Natural killer cell (primary cell): ENCODE results near the gene MAP2K5. TPM values are rescaled to one million over a fixed set of nuclear protein-coding genes. Genes with fewer than 3 reads are reported as not detected.
A peak's percentile ranks its signal among the peaks of the same experiment; 100 is the strongest.

Source experiments
- ATAC-seq, 3 donors: fragments of 150-1000 bp in 2 of 3; fragments of 200-7000 bp in 1 of 3; cut with Tn5 transposase; 1 replicate in 1 of 3; 2 replicates in 2 of 3; pipeline ENCODE4 v1.10.0; 2021; ENCODE audit warnings: mild to moderate bottlenecking in 2 of 3, moderate library complexity in 2 of 3
- DNase-seq, 2 donors: peaks; one replicate each; pipeline versions ENCODE4 v3.0.0 to v3.0.0-alpha.2; 2013 to 2021; ENCODE audit warnings: mixed read lengths in 1 of 2
- H3K27ac ChIP-seq: one replicate; pipeline ENCODE4 v1.5.1; 2013; ENCODE audit warnings: mild to moderate bottlenecking, low read length
- H3K27me3 ChIP-seq: one replicate; pipeline ENCODE4 v1.6.1; 2013; ENCODE audit warnings: low read length; ENCODE audit not compliant: control insufficient read depth, insufficient read depth
- H3K36me3 ChIP-seq: one replicate; pipeline ENCODE4 v1.6.1; 2013; ENCODE audit warnings: low read length; ENCODE audit not compliant: control insufficient read depth, insufficient read depth
- H3K4me1 ChIP-seq: one replicate; pipeline ENCODE4 v1.6.1; 2013; ENCODE audit warnings: low read length; ENCODE audit not compliant: control insufficient read depth, insufficient read depth
- H3K4me3 ChIP-seq: one replicate; pipeline ENCODE4 v1.5.1; 2013; ENCODE audit warnings: low read length
- H3K9me3 ChIP-seq: one replicate; pipeline ENCODE4 v1.6.1; 2013; ENCODE audit warnings: low read length; ENCODE audit not compliant: control insufficient read depth, insufficient read depth
- H3K27ac Mint-ChIP-seq, 2 donors: one replicate each; pipeline ENCODE4 v1.8.0; 2022; ENCODE audit warnings: mild to moderate bottlenecking in 2 of 2, mixed read lengths in 2 of 2, moderate library complexity in 1 of 2
- H3K27me3 Mint-ChIP-seq, 2 donors: one replicate each; pipeline ENCODE4 v1.8.0; 2022; ENCODE audit warnings: low read depth in 2 of 2, mixed read lengths in 2 of 2
- H3K36me3 Mint-ChIP-seq: one replicate; pipeline ENCODE4 v1.8.0; 2022; ENCODE audit warnings: mixed read lengths
- H3K4me1 Mint-ChIP-seq, 2 donors: one replicate each; pipeline ENCODE4 v1.8.0; 2022; ENCODE audit warnings: mixed read lengths in 2 of 2
- H3K4me3 Mint-ChIP-seq: one replicate; pipeline ENCODE4 v1.8.0; 2022; ENCODE audit warnings: mild to moderate bottlenecking, moderate library complexity, mixed read lengths
- H3K9me3 Mint-ChIP-seq, 2 donors: one replicate each; pipeline ENCODE4 v1.8.0; 2022; ENCODE audit warnings: mixed read lengths in 2 of 2
- CTCF ChIP-seq: fragments of 200-600 bp; IDR thresholded peaks from one replicate; pipeline ENCODE4 v1.8.0; 2022; ENCODE audit warnings: antibody characterized with exemption
- WGBS: methylation state at CpG from one replicate; pipeline ENCODE4 v1.1.7; 2013; ENCODE audit warnings: missing lambda C conversion rate; ENCODE audit not compliant: insufficient coverage; 5-methylcytosine and 5-hydroxymethylcytosine counted together
- intact Hi-C: fragments of 100-400 bp; cut with micrococcal nuclease; formaldehyde crosslinking; loops from one replicate; pipeline ENCODE4 v1.14.2; 2022
- total RNA-seq, 4 donors: library from RNA; stranded (reverse); fragments of 120-200 nt in 1 of 4; gene quantifications; one replicate each; pipeline versions ENCODE4 v1.2.3 to v1.2.4, GENCODE V29; 2013 to 2022

Gene MAP2K5
- total RNA-seq, 3 donors from 2014 or later (not counting 1 experiment from before 2014, with no cell fraction given), result 25.6 to 32.6 (median 29.2) TPM

GRCh38 chr15:67820992-67821783, 278.7 kb downstream of the MAP2K5 start:
- H3K27ac Mint-ChIP-seq, result no peak overlapping the region
- H3K27me3 ChIP-seq, result peaks cover 58% of the 10 kb centered on the region
- peak; percentile 27 to 92 (median 64) for ATAC-seq

DNA sequence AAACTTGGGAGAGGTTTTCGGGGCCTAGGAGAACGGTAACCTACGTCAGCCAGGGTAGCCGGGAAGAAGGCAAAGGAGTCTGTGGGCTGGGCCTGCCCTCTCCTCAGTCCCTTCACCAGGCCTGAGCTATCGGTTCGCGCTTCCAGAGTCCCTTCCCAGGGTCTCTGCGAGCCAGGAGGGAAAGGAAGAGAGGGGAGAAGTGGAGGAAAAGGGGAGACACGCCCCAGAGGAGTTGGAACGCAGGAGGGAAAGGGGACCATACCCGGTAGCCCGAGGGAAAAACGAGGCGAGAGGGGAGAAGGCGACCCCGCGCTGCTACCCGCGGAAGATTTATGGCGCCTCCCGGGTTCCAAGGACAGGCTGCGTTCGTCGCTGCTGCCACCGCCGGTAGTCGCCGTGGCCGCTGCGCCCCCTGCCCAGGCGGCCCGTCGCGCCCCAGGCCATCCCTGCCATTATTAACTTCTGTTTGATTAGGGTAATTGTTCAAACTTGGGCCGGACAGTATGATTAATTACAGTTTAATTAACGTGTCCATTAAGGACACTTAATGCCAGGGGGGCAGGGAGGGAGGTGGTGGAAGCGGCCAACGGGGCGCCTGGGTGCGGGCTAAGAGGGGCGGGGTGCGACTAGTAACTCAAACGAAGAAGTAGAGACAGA, 279.4 kb downstream of the MAP2K5 start:
- peaks cover 29 to 45% of the 10 kb centered on the region in 2 donors for H3K4me1 Mint-ChIP-seq

More at GRCh38 chr15:67820992-67821783, 278.7 kb downstream of the MAP2K5 start:
- Histone ChIP-seq H3K27ac (no peak overlapping the region), H3K4me1 (peaks cover 30% of the 10 kb centered on the region), H3K36me3 (no peaks in the 10 kb centered on the region), H3K9me3 (no peaks in the 10 kb centered on the region), H3K4me3 (no peak overlapping the region)
- DNase-seq, result peak in 1 of 2 donors; percentile 59
- Mint-ChIP-seq H3K4me3 (peak overlapping the region; percentile 53), H3K9me3 (no peaks in the 10 kb centered on the region), H3K27me3 (peaks cover 72 to 79% of the 10 kb centered on the region in 2 donors), H3K36me3 (no peaks in the 10 kb centered on the region), H3K4me1 (peaks cover 29 to 44% of the 10 kb centered on the region in 2 donors)
- 8% methylated on average over 39 of the region's 39 CpGs for WGBS
- intact Hi-C loops, result no loop called here
- no peak for TF ChIP-seq CTCF

GRCh38 chr15:67822537-67823313, 280.2 kb downstream of the MAP2K5 start:
- no peak for TF ChIP-seq CTCF
- H3K4me3 Mint-ChIP-seq, result peak overlapping the region; percentile 52
- Histone ChIP-seq H3K36me3 (no peaks in the 10 kb centered on the region), H3K27me3 (peaks cover 61% of the 10 kb centered on the region), H3K9me3 (no peaks in the 10 kb centered on the region), H3K27ac (no peak overlapping the region), H3K4me1 (peaks cover 36% of the 10 kb centered on the region), H3K4me3 (no peak overlapping the region)
- DNase-seq (peak in 1 of 2 donors; percentile 12), ATAC-seq (peak in 1 of 3 donors; percentile 23)
- intact Hi-C loops, result no loop called here
- H3K9me3 Mint-ChIP-seq, result no peaks in the 10 kb centered on the region
- H3K4me1 Mint-ChIP-seq, result peaks cover 29 to 45% of the 10 kb centered on the region in 2 donors
- peaks cover 65 to 67% of the 10 kb centered on the region in 2 donors for H3K27me3 Mint-ChIP-seq
- H3K27ac Mint-ChIP-seq, result no peak overlapping the region
- H3K36me3 Mint-ChIP-seq, result no peaks in the 10 kb centered on the region
- WGBS, result 5% methylated on average over 46 of the region's 46 CpGs

More for the DNA sequence above, 279.4 kb downstream of the MAP2K5 start:
- Mint-ChIP-seq H3K4me3 (peak overlapping the region; percentile 53), H3K9me3 (no peaks in the 10 kb centered on the region), H3K27ac (no peak overlapping the region), H3K27me3 (peaks cover 68 to 73% of the 10 kb centered on the region in 2 donors), H3K36me3 (no peaks in the 10 kb centered on the region)
- no peak overlapping the region for H3K4me3 ChIP-seq
- H3K27me3 ChIP-seq, result peaks cover 61% of the 10 kb centered on the region
- no peaks in the 10 kb centered on the region for H3K36me3 ChIP-seq
- no peak for TF ChIP-seq CTCF
- intact Hi-C loops, result no loop called here
- peaks cover 33% of the 10 kb centered on the region for H3K4me1 ChIP-seq
- DNase-seq (no peak), ATAC-seq (no peak)
- no peak overlapping the region for H3K27ac ChIP-seq
- no peaks in the 10 kb centered on the region for H3K9me3 ChIP-seq
- 6% methylated on average over 43 of the region's 43 CpGs for WGBS
